D341Med (cell line): ENCODE results near the gene ARHGAP42.

Experiments
- DNase-seq: peaks from one replicate; pipeline ENCODE4 v3.0.0; 2012; ENCODE audit warnings: low spot score

Gene ARHGAP42

DNA sequence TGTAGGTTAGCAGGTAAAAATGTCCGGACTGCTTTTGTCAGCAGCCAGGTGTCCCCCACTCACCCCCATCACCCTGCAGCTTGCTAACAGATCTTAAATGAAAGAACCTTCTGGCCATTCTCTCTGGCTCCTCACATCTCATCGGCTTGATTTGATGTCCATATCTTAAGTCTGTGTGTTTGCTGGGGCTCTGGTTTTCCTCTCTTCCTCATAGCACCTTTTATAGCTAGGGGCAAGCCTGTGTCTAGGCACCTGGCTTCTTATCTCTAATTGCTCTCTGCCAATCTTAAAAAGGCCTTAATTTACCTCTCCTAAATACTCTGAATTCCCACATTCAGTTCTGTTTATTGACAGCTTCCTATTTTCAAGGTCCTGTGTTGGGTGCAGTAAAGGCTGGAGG lies 72.0 kb downstream of the ARHGAP42 start:
- no peak for DNase-seq

DNA sequence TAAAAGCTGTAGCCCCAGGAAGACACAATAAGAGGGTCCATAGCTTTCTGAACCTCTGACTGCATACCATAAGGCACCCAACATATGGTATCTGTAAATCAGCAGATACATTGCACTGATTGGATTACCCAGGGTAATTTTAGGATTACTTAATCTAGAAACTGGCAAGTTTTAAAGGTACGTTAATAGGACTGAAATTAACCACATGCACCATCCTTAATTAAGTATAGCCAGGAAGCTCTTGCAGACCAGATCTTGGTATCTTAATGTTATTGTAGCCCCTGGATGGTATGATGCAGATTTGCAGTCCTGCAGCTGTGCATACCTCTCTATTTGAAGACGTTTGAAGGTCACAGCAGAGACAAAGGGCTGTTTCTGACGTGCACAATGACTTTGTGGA lies 72.8 kb downstream of the ARHGAP42 start:
- no peak for DNase-seq

DNA sequence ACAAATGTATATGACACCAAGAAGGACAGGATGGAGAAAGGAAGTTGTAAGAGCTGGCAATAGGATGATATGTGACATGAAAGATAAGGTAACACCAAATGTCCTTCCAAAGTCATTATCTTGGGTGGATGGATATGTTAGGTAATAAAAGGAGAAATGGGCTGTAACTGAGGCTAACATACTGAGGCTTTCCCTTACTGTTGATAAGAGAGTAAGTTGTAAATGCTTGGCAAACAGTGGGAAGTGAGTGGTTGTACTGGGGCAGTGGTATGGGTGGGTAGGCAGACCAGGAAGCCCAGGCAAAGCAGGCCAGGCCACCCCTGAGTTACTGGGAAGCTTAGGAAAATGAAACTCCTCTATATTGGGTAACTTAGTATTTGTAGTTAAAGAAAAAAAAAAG lies 73.7 kb downstream of the ARHGAP42 start:
- no peak for DNase-seq

DNA sequence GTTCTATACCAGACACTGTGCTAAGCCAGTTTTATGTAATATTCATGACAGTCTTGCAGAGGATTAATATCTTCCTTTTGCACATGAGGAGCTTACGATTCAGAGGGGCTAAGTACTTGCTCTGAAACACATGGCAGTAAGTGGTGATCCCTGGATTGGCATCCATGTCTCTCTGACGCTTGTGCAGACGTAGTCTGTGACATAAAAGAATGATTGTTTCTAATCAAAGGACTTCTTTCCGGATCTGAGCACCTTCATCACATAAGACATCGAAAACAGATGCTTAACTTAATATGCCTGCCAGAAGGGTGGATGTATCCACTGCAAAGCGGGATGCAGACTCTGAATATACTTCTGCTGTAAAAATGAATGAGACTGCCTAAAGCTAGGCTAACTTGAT lies 74.8 kb downstream of the ARHGAP42 start:
- peak; percentile 70 for DNase-seq

DNA sequence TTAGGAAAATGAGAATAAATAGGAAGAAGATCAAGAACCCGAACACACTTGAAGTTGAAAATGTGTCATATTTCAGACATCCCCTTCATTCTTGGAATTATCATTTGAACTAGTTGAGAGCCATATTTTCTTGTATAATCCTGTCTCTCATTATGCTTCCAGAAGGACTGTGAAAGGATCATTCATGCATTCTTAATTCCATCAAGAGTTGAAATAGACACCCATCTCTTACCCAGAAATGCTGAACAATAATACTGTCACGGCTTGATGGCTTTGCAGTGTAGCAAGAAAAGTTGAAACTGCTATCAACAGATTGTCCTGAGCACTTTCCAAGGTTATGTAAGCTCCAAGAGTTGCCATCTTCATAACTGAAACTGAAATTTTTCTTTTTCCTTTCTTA lies 79.7 kb downstream of the ARHGAP42 start:
- DNase-seq, result no peak

DNA sequence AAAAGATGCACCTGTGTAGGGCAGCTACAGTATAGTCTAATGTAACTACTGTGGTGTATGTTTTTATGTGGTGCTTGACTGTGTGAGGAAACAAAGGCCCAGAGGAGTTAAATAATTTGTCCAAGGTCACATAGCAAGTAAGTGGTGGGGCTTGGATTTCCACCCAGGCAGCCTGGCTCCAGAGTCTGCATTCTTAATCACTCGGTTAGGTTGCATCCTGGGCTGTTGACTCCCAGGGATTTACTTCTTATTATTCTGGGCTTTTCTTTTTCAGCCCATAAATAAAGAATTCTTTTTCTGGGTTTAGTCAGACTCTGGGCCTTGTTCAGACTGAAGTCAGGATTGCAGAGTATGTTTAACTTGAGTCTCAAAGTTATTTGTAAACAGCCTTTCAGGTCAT lies 82.1 kb downstream of the ARHGAP42 start:
- DNase-seq, result no peak

DNA sequence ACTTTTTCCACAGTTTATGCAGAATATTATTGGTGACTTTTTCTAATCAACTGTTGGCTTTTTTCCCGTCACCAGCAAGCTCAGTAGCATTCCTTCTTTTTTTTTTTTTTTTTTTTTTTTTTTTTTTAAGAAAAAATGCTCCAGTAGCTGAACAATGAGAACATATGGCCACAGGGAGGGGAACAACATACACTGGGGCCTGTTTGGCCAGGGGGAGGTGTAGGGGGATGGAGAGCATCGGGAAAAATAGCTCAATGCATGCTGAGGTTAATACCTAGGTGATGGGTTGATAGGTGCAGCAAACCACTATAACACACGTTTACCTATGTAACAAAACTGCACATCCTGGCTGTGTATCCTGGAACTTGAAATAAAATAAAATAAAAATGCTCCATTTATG lies 82.5 kb downstream of the ARHGAP42 start:
- DNase-seq, result no peak

DNA sequence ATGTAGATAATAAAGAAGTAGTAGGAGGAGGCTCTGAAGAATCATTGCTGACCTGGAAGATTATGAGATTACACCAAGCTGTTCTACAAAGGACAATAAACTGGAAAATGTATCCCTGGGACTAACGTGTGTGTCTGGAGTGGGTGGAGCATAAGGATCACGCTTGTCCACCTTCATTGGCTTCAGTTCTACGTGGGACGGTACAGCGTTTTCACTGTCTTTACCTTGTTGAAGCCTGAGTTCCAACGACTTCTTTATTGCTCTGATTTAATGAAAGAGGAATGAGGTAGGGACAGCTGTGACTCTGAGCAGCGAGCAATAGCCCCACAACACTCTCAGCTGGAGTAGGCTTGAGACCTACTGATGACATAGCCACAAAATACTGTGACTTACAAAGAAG lies 87.0 kb downstream of the ARHGAP42 start:
- no peak for DNase-seq

DNA sequence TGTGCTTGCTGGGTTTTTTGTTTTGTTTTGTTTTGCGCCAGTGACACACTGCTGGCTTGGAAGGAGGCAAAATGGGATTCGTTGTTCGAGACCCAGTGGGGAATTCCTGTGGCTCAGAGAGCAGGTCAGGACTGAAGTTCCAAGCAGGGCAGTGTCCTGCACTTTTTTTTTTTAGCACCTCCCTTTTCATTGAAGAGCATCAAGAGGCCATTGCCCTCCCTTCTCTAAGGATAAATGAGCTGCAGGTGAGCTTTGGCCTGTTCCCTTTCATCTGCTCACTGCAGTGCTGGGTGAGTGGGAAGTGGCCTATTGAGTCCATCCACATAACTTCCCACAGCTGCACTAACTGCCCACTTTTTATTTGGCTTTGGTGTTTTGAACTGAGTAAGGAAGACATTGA lies 87.8 kb downstream of the ARHGAP42 start:
- no peak for DNase-seq

DNA sequence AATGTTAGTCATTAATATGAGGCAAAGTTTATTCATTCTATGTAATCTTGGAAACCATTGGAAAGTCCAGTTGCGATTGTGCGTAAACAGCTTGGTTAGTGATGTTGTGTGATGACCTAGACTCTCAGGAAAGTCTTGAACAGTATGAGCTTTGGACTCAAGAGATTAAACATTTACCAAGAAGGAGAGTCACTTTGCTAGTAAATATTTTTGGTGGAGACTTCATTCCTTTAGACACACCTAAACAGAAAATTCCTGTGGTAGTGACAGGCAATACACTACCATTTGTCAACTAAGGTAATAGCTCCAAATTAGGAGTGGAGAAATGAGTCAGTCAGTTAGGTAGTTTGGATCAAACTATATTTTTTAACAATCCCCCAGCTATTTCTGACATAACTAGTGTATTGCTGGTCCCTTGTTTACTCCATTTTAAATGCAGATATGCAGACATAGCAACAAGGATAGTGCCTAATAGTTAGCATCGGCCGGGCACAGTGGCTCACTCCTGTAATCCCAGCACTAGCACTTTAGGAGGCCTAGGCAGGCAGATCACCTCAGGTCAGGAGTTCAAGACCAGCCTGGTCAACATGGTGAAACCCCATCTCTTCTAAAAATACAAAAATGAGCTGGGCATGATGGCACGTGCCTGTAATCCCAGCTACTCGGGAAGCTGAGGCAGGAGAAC lies 89.3 kb downstream of the ARHGAP42 start:
- no peak for DNase-seq

DNA sequence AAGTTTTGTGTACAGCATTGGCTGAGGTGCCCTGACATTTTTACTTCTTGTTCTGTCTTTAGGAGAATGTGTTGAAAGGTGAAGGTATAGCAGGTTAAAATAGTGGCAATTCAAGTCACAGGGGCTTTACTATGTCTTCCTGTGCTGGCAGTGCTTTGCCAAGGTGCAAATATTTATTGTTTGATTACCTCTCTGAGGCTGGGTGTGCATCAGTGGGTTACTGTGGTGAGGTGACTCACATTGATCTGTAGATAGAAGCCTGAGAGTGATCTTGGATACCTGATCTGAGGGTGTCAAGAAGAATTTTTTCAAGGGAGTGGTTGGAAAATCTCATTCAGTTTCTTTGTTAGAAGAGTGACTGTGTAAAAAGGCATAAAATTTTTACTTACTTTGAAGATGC lies 90.0 kb downstream of the ARHGAP42 start:
- no peak for DNase-seq

DNA sequence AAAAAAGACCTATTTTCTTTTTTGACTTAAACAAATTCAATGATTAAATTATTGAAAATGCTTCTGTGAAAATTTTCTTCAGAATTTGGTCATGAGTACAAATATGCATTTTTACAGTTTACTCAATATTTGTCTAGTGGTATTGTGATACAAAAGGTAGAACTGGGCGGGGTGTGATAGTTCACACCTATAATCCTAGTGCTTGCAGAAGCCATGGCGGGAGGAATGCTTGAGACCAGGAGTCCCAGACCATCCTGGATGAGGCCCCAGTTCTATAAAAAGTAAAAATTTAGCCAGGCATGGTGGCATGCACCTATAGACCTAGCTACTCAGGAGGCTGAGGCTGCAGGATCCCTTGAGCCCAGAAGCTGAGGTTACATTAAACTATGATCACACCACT lies 90.6 kb downstream of the ARHGAP42 start:
- no peak for DNase-seq

DNA sequence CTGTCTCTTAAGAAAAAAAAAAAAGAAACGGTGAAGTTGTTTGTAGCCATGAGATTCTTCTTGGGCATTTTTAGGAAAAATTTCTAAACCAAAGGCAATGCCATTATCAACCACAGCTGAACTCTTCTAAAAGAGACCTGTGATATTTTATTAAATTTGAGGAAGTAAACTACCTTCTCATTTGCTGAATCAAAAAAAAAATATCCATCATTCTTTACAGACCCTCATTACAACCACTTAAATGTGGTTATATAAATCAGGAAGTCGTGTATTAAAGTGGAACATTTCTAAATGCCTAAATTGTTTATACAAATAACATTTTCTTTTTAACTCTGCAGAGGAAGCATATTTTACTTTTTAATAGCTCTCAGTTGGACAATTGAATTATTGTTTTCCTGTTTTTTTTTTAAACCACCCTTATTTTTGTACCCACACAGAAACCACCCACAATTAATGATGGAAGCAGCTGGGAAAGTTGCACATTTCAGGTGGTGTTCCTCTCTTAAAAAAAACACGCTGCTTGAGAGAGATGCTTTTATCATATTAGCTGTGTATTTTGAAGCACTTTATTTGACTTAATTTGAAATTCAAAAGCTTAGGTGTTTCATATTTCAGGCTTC lies 91.2 kb downstream of the ARHGAP42 start:
- DNase-seq, result no peak

DNA sequence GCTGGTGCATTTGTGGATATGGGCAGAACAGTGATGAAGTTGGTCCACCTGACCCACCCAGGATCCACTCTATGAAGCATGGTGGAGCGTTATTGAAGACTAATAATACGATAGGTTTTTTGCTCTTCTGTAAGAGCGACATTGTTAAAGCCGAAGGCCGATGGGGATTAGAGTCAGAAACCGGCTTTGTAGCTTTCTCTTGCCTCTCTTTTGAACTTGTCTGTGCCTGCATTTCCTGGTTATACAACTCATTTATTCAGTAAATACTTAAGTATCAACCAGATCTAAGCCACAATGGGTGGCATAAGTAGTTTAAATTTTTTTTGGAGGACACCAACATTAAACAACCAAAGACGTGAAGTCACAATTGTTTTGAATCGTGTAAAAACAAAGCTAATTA lies 93.4 kb downstream of the ARHGAP42 start:
- DNase-seq, result no peak

DNA sequence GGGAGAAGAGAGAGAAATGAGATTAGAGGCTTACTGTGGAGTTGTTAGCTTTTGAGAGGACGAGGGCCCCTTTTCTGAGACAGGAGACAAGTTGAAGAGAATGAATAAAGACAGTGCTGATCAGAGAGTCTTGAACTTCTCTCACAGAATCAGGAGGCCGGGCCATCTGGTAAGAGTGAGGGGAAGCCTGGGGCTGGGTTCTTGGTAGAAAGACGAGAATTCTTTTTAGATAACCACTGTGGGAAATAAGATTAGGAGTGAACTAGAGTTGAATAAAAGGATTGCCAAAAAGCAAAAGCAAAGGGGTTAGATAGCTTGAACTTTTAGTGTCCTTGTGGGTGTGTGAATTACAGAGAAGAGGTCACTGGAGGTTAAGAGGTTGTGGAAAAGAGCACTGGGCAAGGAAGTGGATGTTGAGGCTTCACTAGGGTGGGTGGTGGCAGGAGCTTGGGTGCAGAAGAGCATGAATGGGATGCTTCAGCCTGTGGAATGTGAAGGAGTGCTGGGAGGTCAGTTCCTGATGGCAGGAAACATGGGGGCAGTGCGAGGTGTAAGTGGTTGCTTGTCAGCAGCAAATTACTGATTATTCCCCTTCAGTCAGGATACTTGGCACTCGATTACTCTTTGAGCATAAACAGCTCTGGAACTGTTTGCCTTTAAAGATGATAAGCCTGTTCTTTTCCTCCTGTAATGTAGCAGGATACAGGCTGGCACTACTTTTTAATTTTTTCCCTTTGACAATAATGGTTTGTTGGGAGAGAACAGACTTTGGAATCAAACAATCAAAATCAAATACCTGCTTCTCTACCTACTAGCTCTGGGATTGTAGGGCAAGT lies 98.3 kb downstream of the ARHGAP42 start:
- DNase-seq, result no peak

DNA sequence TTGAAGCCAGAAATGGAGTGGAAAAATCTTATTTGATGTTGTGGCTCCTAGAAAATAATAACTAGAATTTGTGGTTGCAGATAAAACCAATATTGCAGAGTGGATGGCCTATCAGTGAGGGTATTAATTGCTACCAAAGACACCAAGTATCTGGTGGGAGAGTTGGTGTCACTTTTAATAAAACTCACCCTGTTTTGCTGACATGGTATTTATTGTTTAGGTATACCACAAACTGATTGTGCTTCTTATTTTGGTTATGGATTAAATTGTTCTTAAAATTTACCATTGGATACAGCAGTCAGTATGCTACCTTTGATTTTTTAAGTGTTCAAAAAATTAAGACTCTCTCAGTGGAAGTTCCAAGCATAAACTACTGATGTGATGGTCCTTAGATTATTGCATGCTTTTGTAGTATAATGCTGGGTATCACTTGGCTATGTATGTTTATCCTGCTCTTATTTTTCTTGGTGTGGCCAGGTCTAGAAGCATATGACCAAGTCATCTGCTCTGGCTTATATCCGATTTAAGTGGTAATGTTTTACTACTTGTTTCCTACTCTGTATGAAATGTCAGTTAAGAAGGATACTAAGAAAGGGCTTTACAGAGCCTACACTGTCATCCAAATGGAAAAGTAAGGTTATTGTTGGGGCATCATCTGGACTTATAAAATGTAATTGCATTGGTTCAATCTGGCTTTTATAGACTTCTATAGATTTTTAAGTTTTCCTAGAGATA lies 101.6 kb downstream of the ARHGAP42 start:
- DNase-seq, result no peak

DNA sequence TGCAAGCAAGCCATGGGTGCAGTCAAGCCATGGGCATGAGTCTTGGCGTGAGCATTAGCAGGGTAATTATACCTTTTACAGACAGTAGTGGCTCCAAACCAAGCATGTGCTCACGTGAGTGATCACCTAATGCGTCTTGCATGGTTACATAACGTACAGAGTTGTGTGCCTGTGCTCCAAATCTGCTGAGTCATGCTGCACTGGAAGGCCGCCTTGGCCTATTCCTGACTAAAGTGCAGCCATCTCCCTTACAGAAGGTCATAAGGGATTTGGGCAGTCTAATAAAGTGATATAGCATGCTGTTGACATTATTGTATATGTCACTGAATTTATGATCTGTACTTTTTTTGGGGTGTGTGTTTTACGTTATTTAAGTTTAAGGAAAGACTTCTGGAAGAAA lies 102.4 kb downstream of the ARHGAP42 start:
- DNase-seq, result no peak

DNA sequence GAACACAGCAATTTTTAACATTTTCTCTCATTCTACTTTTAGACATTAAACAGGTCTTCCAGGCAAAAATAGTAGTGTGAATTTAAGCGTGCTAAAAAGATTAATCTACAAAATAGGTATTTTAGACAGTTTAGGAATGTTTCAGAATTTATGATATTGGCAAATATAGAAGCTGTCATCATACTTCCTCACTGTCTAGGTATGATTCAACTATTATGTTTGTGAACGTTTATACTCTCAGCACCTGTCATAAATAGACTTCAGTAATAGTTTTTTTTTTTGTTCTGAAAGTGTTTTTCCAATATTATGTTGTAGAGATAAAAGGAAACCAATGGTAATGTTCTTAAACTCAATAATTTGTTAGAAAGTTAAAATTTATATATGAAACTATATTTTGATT lies 103.0 kb downstream of the ARHGAP42 start:
- DNase-seq, result no peak

DNA sequence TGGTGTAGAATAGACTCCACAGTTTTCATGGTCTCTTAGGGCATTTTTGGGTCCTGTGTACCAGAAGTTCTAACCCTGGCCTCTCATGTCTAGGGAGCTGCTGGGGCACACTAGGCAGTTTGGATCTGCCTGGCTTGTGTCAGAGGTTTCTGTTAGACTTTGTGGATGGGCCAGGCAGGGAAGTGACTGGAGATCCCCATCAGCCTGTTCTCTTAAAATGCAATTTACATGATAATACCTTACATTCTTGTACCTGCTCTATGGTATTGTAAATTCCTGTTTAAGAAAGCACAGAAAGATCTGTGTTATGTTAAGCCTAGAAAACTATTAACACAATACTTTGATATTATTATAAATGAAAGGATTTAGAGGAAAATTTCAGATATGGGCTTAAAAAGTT lies 104.0 kb downstream of the ARHGAP42 start:
- DNase-seq, result no peak

DNA sequence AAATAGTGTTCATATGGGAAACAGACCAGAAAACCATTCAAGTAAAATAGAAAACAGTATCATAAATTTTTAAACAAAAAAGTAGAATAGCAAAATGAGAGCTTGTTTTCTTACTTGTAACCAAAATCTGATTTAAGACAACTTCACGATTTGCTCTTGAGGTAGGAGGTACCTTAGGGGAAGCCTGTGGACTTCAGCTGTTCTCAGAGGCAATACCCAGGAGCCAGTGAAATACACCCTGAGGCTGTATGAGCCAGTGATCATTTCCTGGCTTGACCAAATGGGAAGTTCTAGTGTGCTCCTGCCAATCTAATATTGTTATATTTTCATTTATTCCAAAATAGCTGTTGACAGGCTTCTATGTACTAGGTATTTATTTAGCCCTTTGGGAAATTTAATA lies 104.8 kb downstream of the ARHGAP42 start:
- no peak for DNase-seq

DNA sequence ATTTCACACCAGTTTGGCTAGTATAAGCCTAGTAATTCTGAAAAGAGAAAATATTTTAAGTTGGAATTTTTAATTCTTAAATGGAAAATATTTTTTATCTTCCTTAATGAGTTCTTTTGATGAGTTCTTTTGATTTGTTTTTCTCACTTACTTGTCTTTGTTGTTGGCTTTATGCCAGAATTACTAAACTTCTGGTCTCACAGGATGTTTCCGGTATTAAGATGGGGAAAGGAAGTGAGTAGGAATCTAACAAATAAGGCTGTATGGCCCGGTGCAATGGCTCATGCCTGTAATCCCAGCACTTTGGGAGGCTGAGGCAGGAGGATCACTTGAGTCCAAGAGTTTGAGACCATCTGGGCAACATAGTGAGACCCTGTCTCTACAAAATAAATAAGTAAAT lies 106.4 kb downstream of the ARHGAP42 start:
- no peak for DNase-seq

DNA sequence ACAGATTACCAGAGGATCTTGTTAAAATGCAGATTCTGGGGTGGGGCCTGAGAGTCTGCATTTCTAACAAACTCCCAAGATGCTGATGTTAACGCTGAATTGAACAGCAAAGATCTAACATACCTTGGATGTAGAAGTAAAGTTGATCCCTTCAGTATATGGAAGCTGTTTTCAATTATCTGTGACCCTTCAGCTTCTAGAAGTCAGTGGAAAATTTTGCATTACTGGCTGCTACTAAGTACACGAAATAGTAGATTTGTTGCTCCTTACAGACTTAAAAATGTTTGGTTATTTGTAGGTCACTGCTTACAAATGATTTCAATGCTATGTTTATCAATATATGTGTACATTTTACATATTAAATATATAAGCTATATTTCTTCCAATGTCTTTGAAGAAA lies 107.4 kb downstream of the ARHGAP42 start:
- DNase-seq, result no peak

DNA sequence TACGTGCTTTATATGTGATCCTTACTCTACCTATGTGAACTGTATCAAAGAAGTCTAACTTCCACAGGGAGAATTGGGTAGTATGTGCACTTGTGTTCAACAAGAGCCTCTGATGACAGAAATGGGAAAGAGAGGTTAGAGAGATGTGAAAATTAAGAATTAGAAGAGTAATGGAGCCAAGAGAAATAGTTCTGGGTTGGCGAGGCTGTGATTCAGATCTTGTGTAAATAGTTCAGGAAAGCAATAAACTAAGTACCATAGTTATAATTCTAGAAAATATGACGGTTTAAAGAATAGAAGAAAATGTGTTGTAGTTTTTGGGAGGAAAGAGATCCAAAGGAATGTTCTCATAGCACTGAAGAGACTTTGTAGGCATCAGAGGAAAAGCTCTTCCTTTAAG lies 112.4 kb downstream of the ARHGAP42 start:
- DNase-seq, result no peak
